Dendritic cell treated with granulocyte-macrophage colony-stimulating factor and Interleukin-4, amounts not matched to agents 40 ng/mL and 50 ng/mL, for 4 days (primary cell): ENCODE measurements around the gene HPN.

Source experiments
- H3K27ac Mint-ChIP-seq: one replicate; pipeline ENCODE4 v1.8.0; 2022; ENCODE audit warnings: mild to moderate bottlenecking, mixed read lengths
- H3K27me3 Mint-ChIP-seq: one replicate; pipeline ENCODE4 v1.8.0; 2022; ENCODE audit warnings: mild to moderate bottlenecking, mixed read lengths
- H3K36me3 Mint-ChIP-seq: one replicate; pipeline ENCODE4 v1.8.0; 2022; ENCODE audit warnings: low read depth, mixed read lengths
- H3K4me1 Mint-ChIP-seq: one replicate; pipeline ENCODE4 v1.8.0; 2022; ENCODE audit warnings: low read depth, mixed read lengths
- H3K4me3 Mint-ChIP-seq: one replicate; pipeline ENCODE4 v1.8.0; 2022; ENCODE audit warnings: mild to moderate bottlenecking, moderate library complexity, mixed read lengths
- H3K9me3 Mint-ChIP-seq: one replicate; pipeline ENCODE4 v1.8.0; 2022; ENCODE audit warnings: mixed read lengths
- intact Hi-C: fragments of 100-400 bp; cut with micrococcal nuclease; formaldehyde crosslinking; loops from one replicate; pipeline ENCODE4 v1.15.0; 2022

The HPN gene

GRCh38 chr19:35037716-35038622 lies 3.6 kb upstream of the HPN start:
- Mint-ChIP-seq H3K9me3 (no peaks in the 10 kb centered on the region), H3K36me3 (no peaks in the 10 kb centered on the region), H3K4me1 (peaks cover 38% of the 10 kb centered on the region), H3K27ac (peak overlapping the region; percentile 69), H3K4me3 (no peak overlapping the region), H3K27me3 (peaks cover 70% of the 10 kb centered on the region)
- intact Hi-C loops = no loop called here

DNA sequence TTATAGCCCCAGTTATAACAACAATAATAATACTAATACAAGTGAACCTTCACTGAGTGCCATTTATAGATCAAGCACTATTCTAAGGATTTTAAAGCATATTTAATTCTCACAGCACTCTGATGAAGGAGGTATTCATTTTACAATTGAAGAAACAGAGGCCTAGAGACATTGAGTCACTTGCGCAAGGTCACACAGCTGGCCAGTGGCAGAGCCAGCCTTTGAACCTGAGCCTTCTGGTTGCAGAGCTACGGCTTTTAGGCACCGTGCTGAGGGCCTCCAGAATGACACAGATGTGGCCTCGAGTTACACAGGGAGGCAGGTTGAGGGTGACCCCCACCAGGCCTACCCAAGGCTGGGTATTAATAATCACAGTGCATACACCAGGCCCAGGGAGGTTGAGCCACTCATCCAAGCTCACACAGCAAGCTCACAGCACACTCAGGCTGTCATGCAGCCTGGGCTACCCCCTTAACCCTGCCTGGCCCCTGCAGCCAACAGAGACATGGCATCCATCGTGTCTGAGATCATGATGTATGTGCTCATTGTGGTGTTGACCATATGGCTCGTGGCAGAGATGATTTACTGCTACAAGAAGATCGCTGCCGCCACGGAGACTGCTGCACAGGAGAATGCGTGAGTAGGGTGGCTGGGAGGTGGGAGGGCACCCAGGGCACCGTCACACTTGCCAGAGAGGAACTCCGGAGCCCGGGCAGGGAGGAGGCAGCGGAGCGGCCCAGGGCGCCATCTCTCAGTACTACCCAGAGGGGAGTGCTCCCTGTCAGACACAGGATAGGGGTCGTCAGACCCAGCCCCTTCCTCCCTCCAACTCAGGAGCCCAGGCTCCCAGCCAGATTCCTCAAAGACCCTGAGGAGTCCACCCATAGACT lies 2.7 kb upstream of the HPN start:
- Mint-ChIP-seq H3K27ac (peak overlapping the region; percentile 50), H3K4me3 (no peak overlapping the region), H3K4me1 (peaks cover 38% of the 10 kb centered on the region), H3K36me3 (no peaks in the 10 kb centered on the region), H3K27me3 (peaks cover 70% of the 10 kb centered on the region), H3K9me3 (no peaks in the 10 kb centered on the region)
- intact Hi-C loops = no loop called here

GRCh38 chr19:35039881-35040825 lies 1.4 kb upstream of the HPN start:
- Mint-ChIP-seq H3K4me3 (peak overlapping the region; percentile 64), H3K9me3 (no peaks in the 10 kb centered on the region), H3K36me3 (no peaks in the 10 kb centered on the region), H3K27me3 (peaks cover 75% of the 10 kb centered on the region), H3K27ac (peak overlapping the region; percentile 66), H3K4me1 (peaks cover 39% of the 10 kb centered on the region)
- intact Hi-C loops = loop anchor here (10.0 kb wide), 1 partner anchor 55 kb away; no protein-coding TSS in a partner anchor

GRCh38 chr19:35040826-35041547 lies 534 bp upstream of the HPN start:
- H3K4me1 Mint-ChIP-seq = peaks cover 47% of the 10 kb centered on the region
- intact Hi-C loops = loop anchor here (10.0 kb wide), 1 partner anchor 54 kb away; no protein-coding TSS in a partner anchor
- peak overlapping the region; percentile 66 for H3K27ac Mint-ChIP-seq
- no peaks in the 10 kb centered on the region for H3K36me3 Mint-ChIP-seq
- peaks cover 81% of the 10 kb centered on the region for H3K27me3 Mint-ChIP-seq
- H3K4me3 Mint-ChIP-seq = peak overlapping the region; percentile 64
- H3K9me3 Mint-ChIP-seq = no peaks in the 10 kb centered on the region

DNA sequence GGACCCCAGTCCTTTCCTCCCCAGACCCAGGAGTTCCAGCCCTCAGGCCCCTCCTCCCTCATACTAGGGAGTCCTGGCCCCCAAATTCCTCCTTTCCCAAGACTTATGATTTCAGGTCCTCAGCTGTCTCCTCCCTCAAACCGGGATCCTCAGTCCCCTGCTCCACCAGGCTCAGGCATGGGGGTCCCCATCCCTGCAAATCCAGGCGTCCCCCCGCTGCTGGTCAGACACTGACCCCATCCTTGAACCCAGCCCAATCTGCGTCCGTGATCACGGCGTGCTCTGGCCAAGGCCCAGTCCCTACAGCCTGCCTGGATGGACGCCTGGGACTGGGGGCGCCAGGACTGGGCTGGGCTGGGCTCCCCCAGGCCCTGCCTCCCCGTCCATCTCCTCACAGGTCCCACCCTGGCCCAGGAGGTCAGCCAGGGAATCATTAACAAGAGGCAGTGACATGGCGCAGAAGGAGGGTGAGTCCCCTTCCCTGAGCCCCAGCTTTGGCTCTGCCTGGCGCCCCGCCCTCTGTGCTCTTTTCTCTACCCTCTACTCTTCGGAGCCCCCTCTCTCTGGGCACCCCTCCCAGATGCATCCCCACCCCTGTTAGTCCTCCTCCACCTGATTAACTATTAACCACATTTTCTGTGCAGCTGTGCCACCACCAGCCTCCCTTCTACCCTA lies 672 bp downstream of the HPN start:
- Mint-ChIP-seq H3K4me3 (peak overlapping the region; percentile 11), H3K4me1 (peaks cover 47% of the 10 kb centered on the region), H3K27me3 (peaks cover 77% of the 10 kb centered on the region), H3K36me3 (no peaks in the 10 kb centered on the region), H3K9me3 (no peaks in the 10 kb centered on the region), H3K27ac (peak overlapping the region; percentile 36)
- intact Hi-C loops = loop anchor here (10.0 kb wide), 1 partner anchor 53 kb away; no protein-coding TSS in a partner anchor

DNA sequence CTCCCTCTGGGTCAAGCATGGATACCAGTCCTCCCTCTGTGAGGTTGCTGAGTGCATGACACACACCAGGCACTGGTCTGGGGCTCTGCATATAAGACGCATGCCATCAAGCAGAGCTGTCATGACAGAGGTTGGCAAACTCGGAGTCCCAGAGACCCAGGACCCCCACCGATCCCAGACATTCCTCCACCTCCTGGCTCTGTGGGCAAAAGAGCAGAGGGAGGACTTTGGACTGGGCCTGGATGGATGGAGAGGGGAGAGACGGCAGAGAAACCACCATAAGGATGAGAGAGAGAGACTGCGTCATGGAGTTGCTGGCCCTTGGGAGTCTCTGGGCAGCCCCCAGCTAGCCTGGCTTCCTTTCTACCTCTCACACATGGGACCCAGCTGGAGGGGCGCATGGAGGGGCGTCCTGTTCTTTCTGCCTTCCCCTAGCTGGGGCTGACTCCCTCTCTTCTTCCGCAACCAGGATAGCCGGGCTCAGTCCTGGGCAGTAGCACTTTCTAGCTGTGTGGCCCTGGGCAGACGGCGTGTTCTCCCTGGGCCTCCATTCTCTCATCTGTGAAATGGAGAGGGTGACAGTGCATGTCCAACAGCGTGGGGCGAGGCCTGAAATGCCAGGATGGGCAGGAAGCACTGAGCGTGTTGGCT lies 1.6 kb downstream of the HPN start:
- H3K4me1 Mint-ChIP-seq = peaks cover 39% of the 10 kb centered on the region
- intact Hi-C loops = loop anchor here (10.0 kb wide), 1 partner anchor 52 kb away; no protein-coding TSS in a partner anchor
- H3K9me3 Mint-ChIP-seq = no peaks in the 10 kb centered on the region
- H3K4me3 Mint-ChIP-seq = no peak overlapping the region
- H3K36me3 Mint-ChIP-seq = no peaks in the 10 kb centered on the region
- H3K27me3 Mint-ChIP-seq = peaks cover 68% of the 10 kb centered on the region
- peak overlapping the region; percentile 1 for H3K27ac Mint-ChIP-seq

GRCh38 chr19:35043906-35044305 lies 2.4 kb downstream of the HPN start:
- H3K27ac Mint-ChIP-seq = no peak overlapping the region
- intact Hi-C loops = loop anchor here (10.0 kb wide), 1 partner anchor 51 kb away; no protein-coding TSS in a partner anchor
- peaks cover 31% of the 10 kb centered on the region for H3K4me1 Mint-ChIP-seq
- no peaks in the 10 kb centered on the region for H3K36me3 Mint-ChIP-seq
- peaks cover 67% of the 10 kb centered on the region for H3K27me3 Mint-ChIP-seq
- H3K9me3 Mint-ChIP-seq = no peaks in the 10 kb centered on the region
- no peak overlapping the region for H3K4me3 Mint-ChIP-seq

GRCh38 chr19:35044317-35045117 lies 3.0 kb downstream of the HPN start:
- intact Hi-C loops = loop anchor here (10.0 kb wide), 1 partner anchor 50 kb away; no protein-coding TSS in a partner anchor
- H3K27me3 Mint-ChIP-seq = peaks cover 61% of the 10 kb centered on the region
- H3K27ac Mint-ChIP-seq = no peak overlapping the region
- no peaks in the 10 kb centered on the region for H3K9me3 Mint-ChIP-seq
- peaks cover 25% of the 10 kb centered on the region for H3K4me1 Mint-ChIP-seq
- no peak overlapping the region for H3K4me3 Mint-ChIP-seq
- H3K36me3 Mint-ChIP-seq = no peaks in the 10 kb centered on the region

DNA sequence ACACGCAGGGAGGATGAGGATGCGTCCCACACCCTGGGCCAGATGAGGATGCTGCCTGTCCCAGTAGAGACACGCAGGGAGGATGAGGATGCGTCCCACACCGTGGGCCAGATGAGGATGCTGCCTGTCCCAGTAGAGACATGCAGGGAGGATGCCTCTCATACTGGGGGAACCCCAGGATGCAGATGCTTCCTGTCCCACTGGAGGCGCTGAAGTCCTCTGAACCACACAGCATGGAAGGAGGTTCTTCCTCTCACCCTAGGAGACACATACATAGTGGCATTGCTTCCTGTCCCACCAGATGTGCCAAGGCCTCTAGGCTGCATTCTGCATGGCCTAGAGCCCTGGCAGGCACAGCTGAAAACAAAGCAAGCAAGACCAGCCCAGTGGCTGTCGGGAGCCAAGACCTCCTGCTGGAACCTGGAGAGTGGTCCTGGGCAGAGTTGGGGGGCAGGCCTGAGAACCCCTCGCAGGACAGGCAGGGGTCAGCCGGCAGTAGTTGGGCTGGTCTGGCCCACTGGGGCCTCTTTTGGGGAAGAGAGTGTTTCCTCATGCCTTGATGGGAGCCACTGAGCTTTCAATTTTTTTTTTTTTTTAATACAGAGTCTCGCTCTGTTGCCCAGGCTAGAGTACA lies 4.3 kb downstream of the HPN start:
- intact Hi-C loops = loop anchor here (10.0 kb wide), 1 partner anchor 49 kb away; no protein-coding TSS in a partner anchor
- H3K9me3 Mint-ChIP-seq = no peaks in the 10 kb centered on the region
- no peaks in the 10 kb centered on the region for H3K36me3 Mint-ChIP-seq
- H3K27ac Mint-ChIP-seq = no peak overlapping the region
- H3K27me3 Mint-ChIP-seq = peaks cover 49% of the 10 kb centered on the region
- H3K4me3 Mint-ChIP-seq = no peak overlapping the region
- peaks cover 15% of the 10 kb centered on the region for H3K4me1 Mint-ChIP-seq

GRCh38 chr19:35046461-35046860 lies 4.9 kb downstream of the HPN start:
- intact Hi-C loops = loop anchor here (10.0 kb wide), 1 partner anchor 48 kb away; no protein-coding TSS in a partner anchor
- Mint-ChIP-seq H3K4me3 (no peak overlapping the region), H3K27ac (no peak overlapping the region), H3K27me3 (peaks cover 42% of the 10 kb centered on the region), H3K4me1 (peaks cover 10% of the 10 kb centered on the region), H3K9me3 (no peaks in the 10 kb centered on the region), H3K36me3 (no peaks in the 10 kb centered on the region)
